Transverse colon (tissue), 4 donors: ENCODE measurements around the gene CHERP.

ENCODE experiments used
- POLR2A ChIP-seq: fragments of 450-650 bp; IDR thresholded peaks from one replicate; pipeline ENCODE4 v1.6.1; 2016; ENCODE audit warnings: antibody characterized with exemption, mild to moderate bottlenecking, moderate library complexity
- POLR2AphosphoS5 ChIP-seq, 3 donors: sonication (generic); formaldehyde crosslinking; IDR thresholded peaks; one replicate each; pipeline ENCODE4 v1.6.1; 2016; ENCODE audit warnings: antibody characterized with exemption in 3 of 3
- TF ChIP-seq, protein P1 (sequence below), 5 experiments: fragments of 200-600 bp in 3 of 5; fragments of 450-650 bp in 2 of 5; sonication (generic) in 3 of 5; IDR thresholded peaks; 1 replicate in 2 of 5; 2 replicates in 3 of 5; pipeline ENCODE4 v1.5.1; 2016 to 2017; ENCODE audit warnings: antibody characterized with exemption in 5 of 5, inconsistent platforms in 3 of 5, mild to moderate bottlenecking in 2 of 5, moderate library complexity in 1 of 5

DNA sequence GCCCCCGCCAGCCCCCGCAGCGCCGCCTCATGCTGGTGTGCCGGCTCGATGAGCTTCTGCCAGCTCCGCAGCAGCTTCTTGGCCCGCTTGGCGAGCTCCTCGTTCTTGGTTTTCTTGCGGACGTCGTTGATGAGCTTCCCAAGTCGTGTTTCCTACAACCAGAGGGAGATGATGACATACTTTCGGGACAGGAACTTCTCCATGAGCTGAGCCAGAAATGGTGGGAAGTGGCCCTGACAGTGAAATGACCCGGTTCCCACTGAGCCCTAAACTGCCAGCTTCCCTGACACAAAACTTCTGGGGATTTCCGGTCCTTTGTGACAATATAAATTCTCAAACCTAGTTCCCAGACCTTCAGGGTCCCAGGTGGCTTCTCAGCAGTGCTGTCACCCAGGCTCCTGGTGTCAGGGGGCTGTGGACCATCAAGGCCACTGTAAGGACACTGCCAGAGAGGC, 35.3 kb upstream of the CHERP start:
- TF ChIP-seq POLR2A, result no peak
- TF ChIP-seq, protein P1, sequence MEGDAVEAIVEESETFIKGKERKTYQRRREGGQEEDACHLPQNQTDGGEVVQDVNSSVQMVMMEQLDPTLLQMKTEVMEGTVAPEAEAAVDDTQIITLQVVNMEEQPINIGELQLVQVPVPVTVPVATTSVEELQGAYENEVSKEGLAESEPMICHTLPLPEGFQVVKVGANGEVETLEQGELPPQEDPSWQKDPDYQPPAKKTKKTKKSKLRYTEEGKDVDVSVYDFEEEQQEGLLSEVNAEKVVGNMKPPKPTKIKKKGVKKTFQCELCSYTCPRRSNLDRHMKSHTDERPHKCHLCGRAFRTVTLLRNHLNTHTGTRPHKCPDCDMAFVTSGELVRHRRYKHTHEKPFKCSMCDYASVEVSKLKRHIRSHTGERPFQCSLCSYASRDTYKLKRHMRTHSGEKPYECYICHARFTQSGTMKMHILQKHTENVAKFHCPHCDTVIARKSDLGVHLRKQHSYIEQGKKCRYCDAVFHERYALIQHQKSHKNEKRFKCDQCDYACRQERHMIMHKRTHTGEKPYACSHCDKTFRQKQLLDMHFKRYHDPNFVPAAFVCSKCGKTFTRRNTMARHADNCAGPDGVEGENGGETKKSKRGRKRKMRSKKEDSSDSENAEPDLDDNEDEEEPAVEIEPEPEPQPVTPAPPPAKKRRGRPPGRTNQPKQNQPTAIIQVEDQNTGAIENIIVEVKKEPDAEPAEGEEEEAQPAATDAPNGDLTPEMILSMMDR (IDR thresholded peaks at IDR 0.05), result no peak
- no peak for TF ChIP-seq POLR2AphosphoS5 (IDR thresholded peaks at IDR 0.05)
